ENCODE measurements around the gene SLC44A4.

DNA sequence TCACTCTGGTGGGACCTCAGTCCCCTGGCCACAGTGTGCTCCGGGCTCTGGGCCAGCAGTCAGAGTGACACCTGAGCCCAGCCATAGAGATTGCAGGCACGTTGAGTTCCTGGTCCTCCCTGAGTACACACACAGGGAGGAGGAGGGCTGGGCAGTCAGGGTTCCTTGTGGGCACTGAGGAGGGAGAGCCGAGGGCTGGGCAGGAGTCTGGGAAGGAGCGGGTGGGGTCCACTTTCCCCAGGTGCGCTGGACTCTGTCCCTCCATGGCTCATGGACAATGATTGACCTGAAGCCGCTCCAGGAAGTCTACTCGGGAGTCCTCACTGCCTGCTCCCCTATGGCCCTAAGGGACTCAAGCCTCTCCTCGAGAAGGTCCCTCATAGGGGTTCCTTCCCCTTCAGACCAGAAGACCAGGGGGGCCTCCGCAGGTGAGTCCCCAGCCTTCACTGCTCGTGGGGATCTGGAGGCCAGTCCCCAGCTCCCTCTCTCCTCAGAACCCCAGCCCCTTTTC lies 1.1 kb downstream of the SLC44A4 start:
- TF ChIP-seq, protein P1, sequence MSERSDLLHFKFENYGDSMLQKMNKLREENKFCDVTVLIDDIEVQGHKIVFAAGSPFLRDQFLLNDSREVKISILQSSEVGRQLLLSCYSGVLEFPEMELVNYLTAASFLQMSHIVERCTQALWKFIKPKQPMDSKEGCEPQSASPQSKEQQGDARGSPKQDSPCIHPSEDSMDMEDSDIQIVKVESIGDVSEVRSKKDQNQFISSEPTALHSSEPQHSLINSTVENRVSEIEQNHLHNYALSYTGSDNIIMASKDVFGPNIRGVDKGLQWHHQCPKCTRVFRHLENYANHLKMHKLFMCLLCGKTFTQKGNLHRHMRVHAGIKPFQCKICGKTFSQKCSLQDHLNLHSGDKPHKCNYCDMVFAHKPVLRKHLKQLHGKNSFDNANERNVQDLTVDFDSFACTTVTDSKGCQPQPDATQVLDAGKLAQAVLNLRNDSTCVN (tag by site-specific recombination; optimal IDR thresholded peaks at IDR 0.05) = no peak
- TF ChIP-seq, protein P2, sequence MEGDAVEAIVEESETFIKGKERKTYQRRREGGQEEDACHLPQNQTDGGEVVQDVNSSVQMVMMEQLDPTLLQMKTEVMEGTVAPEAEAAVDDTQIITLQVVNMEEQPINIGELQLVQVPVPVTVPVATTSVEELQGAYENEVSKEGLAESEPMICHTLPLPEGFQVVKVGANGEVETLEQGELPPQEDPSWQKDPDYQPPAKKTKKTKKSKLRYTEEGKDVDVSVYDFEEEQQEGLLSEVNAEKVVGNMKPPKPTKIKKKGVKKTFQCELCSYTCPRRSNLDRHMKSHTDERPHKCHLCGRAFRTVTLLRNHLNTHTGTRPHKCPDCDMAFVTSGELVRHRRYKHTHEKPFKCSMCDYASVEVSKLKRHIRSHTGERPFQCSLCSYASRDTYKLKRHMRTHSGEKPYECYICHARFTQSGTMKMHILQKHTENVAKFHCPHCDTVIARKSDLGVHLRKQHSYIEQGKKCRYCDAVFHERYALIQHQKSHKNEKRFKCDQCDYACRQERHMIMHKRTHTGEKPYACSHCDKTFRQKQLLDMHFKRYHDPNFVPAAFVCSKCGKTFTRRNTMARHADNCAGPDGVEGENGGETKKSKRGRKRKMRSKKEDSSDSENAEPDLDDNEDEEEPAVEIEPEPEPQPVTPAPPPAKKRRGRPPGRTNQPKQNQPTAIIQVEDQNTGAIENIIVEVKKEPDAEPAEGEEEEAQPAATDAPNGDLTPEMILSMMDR (tag by site-specific recombination; IDR thresholded peaks at IDR 0.05) = no peak
- TF ChIP-seq ZNF837 (tag by site-specific recombination; IDR thresholded peaks at IDR 0.05) (no peak), ZNF660 (tag by site-specific recombination; IDR thresholded peaks at IDR 0.05) (no peak), ZNF777 (tag by site-specific recombination; IDR thresholded peaks at IDR 0.05; ENCODE audit: borderline replicate concordance) (no peak)
- TF ChIP-seq, protein P3, sequence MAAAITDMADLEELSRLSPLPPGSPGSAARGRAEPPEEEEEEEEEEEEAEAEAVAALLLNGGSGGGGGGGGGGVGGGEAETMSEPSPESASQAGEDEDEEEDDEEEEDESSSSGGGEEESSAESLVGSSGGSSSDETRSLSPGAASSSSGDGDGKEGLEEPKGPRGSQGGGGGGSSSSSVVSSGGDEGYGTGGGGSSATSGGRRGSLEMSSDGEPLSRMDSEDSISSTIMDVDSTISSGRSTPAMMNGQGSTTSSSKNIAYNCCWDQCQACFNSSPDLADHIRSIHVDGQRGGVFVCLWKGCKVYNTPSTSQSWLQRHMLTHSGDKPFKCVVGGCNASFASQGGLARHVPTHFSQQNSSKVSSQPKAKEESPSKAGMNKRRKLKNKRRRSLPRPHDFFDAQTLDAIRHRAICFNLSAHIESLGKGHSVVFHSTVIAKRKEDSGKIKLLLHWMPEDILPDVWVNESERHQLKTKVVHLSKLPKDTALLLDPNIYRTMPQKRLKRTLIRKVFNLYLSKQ (tag by site-specific recombination; IDR thresholded peaks at IDR 0.05; ENCODE audit: borderline replicate concordance) = no peak
